DOHH2 (cell line): ENCODE results near the gene UQCRH.

Source experiments
- H3F3A ChIP-seq: fragments of 200-600 bp; sonication (generic), shearing (Covaris generic); 2 replicates; pipeline ENCODE4 v1.6.0; 2016; ENCODE audit warnings: antibody characterized with exemption, mild to moderate bottlenecking; ENCODE audit not compliant: control insufficient read depth, insufficient read depth
- H3K27ac ChIP-seq: fragments of 200-600 bp; sonication (generic); 2 replicates; pipeline ENCODE4 v1.5.1; 2014; ENCODE audit warnings: low read depth, mild to moderate bottlenecking, low read length, moderate library complexity
- H3K27me3 ChIP-seq: fragments of 200-600 bp; sonication (generic); 2 replicates; pipeline ENCODE4 v1.6.1; 2014; ENCODE audit warnings: mild to moderate bottlenecking, low read length, mixed read lengths; ENCODE audit not compliant: control insufficient read depth
- H3K36me3 ChIP-seq: fragments of 200-600 bp; sonication (generic); 2 replicates; pipeline ENCODE4 v1.6.1; 2014; ENCODE audit warnings: mild to moderate bottlenecking, low read length, moderate library complexity, mixed read lengths; ENCODE audit not compliant: control insufficient read depth
- H3K4me1 ChIP-seq: fragments of 200-600 bp; sonication (generic); 2 replicates; pipeline ENCODE4 v1.6.1; 2014; ENCODE audit warnings: mild to moderate bottlenecking, low read length, mixed read lengths; ENCODE audit not compliant: control insufficient read depth
- H3K4me2 ChIP-seq: fragments of 200-600 bp; sonication (generic); 2 replicates; pipeline ENCODE4 v1.6.0; 2014; ENCODE audit warnings: mild to moderate bottlenecking, low read length, moderate library complexity
- H3K4me3 ChIP-seq: fragments of 200-600 bp; sonication (generic); 2 replicates; pipeline ENCODE4 v1.5.1; 2014; ENCODE audit warnings: mild to moderate bottlenecking, low read length, mixed read lengths
- H3K79me2 ChIP-seq: fragments of 200-600 bp; sonication (generic); 2 replicates; pipeline ENCODE4 v1.6.1; 2014; ENCODE audit warnings: mild to moderate bottlenecking, low read length, mixed read lengths; ENCODE audit not compliant: control insufficient read depth
- H3K9me2 ChIP-seq: fragments of 200-600 bp; sonication (generic); replicated peaks from 2 replicates; pipeline ENCODE4 v1.6.1; 2014; ENCODE audit warnings: mild to moderate bottlenecking, low read length, mixed read lengths; ENCODE audit not compliant: control insufficient read depth
- H3K9me3 ChIP-seq: fragments of 200-600 bp; sonication (generic); 2 replicates; pipeline ENCODE4 v1.6.1; 2014; ENCODE audit warnings: antibody characterized with exemption, low read length, mixed read lengths; ENCODE audit not compliant: control insufficient read depth, insufficient read depth
- H4K20me1 ChIP-seq: fragments of 200-600 bp; sonication (generic); 2 replicates; pipeline ENCODE4 v1.6.0; 2014; ENCODE audit warnings: low read depth, mild to moderate bottlenecking, antibody characterized with exemption, low read length, moderate library complexity; ENCODE audit not compliant: control insufficient read depth, insufficient read depth
- CTCF ChIP-seq: fragments of 200-600 bp; sonication (generic); IDR thresholded peaks from one replicate; pipeline ENCODE4 v1.5.1; 2014; ENCODE audit warnings: antibody characterized with exemption, mild to moderate bottlenecking, low read depth, low read length; ENCODE audit not compliant: poor library complexity, severe bottlenecking
- EZH2phosphoT487 ChIP-seq: fragments of 200-600 bp; sonication (generic); IDR thresholded peaks from 2 replicates; pipeline ENCODE4 v1.6.1; 2017; ENCODE audit warnings: borderline replicate concordance, mild to moderate bottlenecking, antibody characterized with exemption, low read length, moderate library complexity, mixed read lengths

Gene UQCRH

GRCh38 chr1:46342677-46343350 lies 39.3 kb downstream of the UQCRH start:
- Histone ChIP-seq H3K27me3 (no peaks in the 10 kb centered on the region), H3K9me3 (no peaks in the 10 kb centered on the region; the same call in 1 of the 2 replicates), H3K4me3 (no peak overlapping the region), H3K9me2 (no peaks in the 10 kb centered on the region), H3K79me2 (peaks cover 51% of the 10 kb centered on the region), H3K36me3 (peaks cover 60% of the 10 kb centered on the region), H3K4me2 (peak overlapping the region; percentile 99; the same call in 1 of the 2 replicates), H3F3A (peaks cover 25% of the 10 kb centered on the region), H3K27ac (no peak overlapping the region), H3K4me1 (peaks cover 39% of the 10 kb centered on the region), H4K20me1 (0 out of 2 replicates have a peak, but pooled peaks cover 3% of the 10 kb centered on the region)
- TF ChIP-seq CTCF (no peak), EZH2phosphoT487 (no peak)

- Histone ChIP-seq H3K9me2 (no peaks in the 10 kb centered on the region), H3K4me3 (no peak overlapping the region), H3K27me3 (no peaks in the 10 kb centered on the region), H3K27ac (no peak overlapping the region), H3K4me2 (no peak overlapping the region), H3K9me3 (no peaks in the 10 kb centered on the region; the same call in 1 of the 2 replicates), H3K4me1 (peaks cover 44% of the 10 kb centered on the region), H4K20me1 (0 out of 2 replicates have a peak, but pooled peaks cover 3% of the 10 kb centered on the region), H3K36me3 (peaks cover 65% of the 10 kb centered on the region), H3F3A (peaks cover 25% of the 10 kb centered on the region), H3K79me2 (peaks cover 55% of the 10 kb centered on the region)
- TF ChIP-seq CTCF (no peak), EZH2phosphoT487 (no peak)
Observed at GRCh38 chr1:46343351-46343695, 39.8 kb downstream of the UQCRH start.

- no peaks in the 10 kb centered on the region for H3K27me3 ChIP-seq
- no peak overlapping the region for H3K4me3 ChIP-seq
- no peak for TF ChIP-seq EZH2phosphoT487
- no peak overlapping the region for H3K4me2 ChIP-seq
- H3K4me1 ChIP-seq = peaks cover 44% of the 10 kb centered on the region
- no peaks in the 10 kb centered on the region; the same call in 1 of the 2 replicates for H3K9me3 ChIP-seq
- no peak overlapping the region for H3K27ac ChIP-seq
- H4K20me1 ChIP-seq = 0 out of 2 replicates have a peak, but pooled peaks cover 3% of the 10 kb centered on the region
- H3K36me3 ChIP-seq = peaks cover 69% of the 10 kb centered on the region
- H3K79me2 ChIP-seq = peaks cover 59% of the 10 kb centered on the region
- no peaks in the 10 kb centered on the region for H3K9me2 ChIP-seq
- peaks cover 23% of the 10 kb centered on the region for H3F3A ChIP-seq
Observed at GRCh38 chr1:46343705-46344104, 40.2 kb downstream of the UQCRH start.

GRCh38 chr1:46344481-46344880 lies 41.0 kb downstream of the UQCRH start:
- H3K27me3 ChIP-seq = no peaks in the 10 kb centered on the region
- no peak overlapping the region for H3K27ac ChIP-seq
- peaks cover 76% of the 10 kb centered on the region for H3K36me3 ChIP-seq
- H3F3A ChIP-seq = peaks cover 16% of the 10 kb centered on the region
- H3K4me2 ChIP-seq = no peak overlapping the region
- H3K9me3 ChIP-seq = no peaks in the 10 kb centered on the region; the same call in 1 of the 2 replicates
- H3K4me3 ChIP-seq = no peak overlapping the region
- H4K20me1 ChIP-seq = 0 out of 2 replicates have a peak, but pooled peaks cover 3% of the 10 kb centered on the region
- H3K4me1 ChIP-seq = peaks cover 40% of the 10 kb centered on the region
- peaks cover 63% of the 10 kb centered on the region for H3K79me2 ChIP-seq
- H3K9me2 ChIP-seq = no peaks in the 10 kb centered on the region
- TF ChIP-seq EZH2phosphoT487 = no peak
